Measurements from ENCODE around the gene ZNF521.

DNA sequence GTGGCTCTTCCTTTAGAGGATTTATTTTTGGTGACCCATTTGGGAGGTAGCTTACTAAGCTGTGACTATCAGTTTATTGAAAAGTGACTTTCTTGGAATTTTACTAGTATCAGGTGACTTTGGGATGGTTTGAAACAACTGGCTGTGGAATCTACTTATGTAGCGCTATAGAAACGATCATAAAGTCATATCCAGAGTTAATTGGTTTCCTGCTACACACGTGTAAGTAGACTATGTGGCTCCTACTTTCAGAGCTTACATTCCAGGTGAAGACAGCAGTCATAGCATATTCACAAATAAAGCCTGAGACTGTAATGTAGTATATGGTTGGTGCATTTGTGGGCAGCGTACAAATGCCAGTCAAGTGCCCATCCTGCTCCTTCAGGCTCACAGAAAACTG lies 308.9 kb downstream of the ZNF521 start:
- TF ChIP-seq, protein P1, sequence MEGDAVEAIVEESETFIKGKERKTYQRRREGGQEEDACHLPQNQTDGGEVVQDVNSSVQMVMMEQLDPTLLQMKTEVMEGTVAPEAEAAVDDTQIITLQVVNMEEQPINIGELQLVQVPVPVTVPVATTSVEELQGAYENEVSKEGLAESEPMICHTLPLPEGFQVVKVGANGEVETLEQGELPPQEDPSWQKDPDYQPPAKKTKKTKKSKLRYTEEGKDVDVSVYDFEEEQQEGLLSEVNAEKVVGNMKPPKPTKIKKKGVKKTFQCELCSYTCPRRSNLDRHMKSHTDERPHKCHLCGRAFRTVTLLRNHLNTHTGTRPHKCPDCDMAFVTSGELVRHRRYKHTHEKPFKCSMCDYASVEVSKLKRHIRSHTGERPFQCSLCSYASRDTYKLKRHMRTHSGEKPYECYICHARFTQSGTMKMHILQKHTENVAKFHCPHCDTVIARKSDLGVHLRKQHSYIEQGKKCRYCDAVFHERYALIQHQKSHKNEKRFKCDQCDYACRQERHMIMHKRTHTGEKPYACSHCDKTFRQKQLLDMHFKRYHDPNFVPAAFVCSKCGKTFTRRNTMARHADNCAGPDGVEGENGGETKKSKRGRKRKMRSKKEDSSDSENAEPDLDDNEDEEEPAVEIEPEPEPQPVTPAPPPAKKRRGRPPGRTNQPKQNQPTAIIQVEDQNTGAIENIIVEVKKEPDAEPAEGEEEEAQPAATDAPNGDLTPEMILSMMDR (IDR thresholded peaks at IDR 0.05; ENCODE audit: insufficient read depth, low read depth, low read length) = no peak
- TF ChIP-seq EZH2 (IDR thresholded peaks at IDR 0.05; ENCODE audit: insufficient read depth, low read length) = no peak
